ENCODE measurements around the gene MTTP.

MTTP gene

GRCh38 chr4:99658666-99659065 lies 84.0 kb downstream of the MTTP start:
- H3K4me1 Mint-ChIP-seq (ENCODE audit: low read depth), result no peaks in the 10 kb centered on the region
- no peaks in the 10 kb centered on the region for H3K9me3 Mint-ChIP-seq (ENCODE audit: low read depth)
- H3K27ac Mint-ChIP-seq, result no peak overlapping the region
- H3K27me3 Mint-ChIP-seq, result peaks cover 9% of the 10 kb centered on the region
- no peaks in the 10 kb centered on the region for H3K36me3 Mint-ChIP-seq
- no peak overlapping the region for H3K4me3 Mint-ChIP-seq

GRCh38 chr4:99661907-99662306 lies 87.3 kb downstream of the MTTP start:
- Mint-ChIP-seq H3K36me3 (no peaks in the 10 kb centered on the region), H3K4me3 (no peak overlapping the region), H3K27me3 (peaks cover 10% of the 10 kb centered on the region), H3K27ac (no peak overlapping the region), H3K4me1 (ENCODE audit: low read depth) (no peaks in the 10 kb centered on the region), H3K9me3 (ENCODE audit: low read depth) (no peaks in the 10 kb centered on the region)

- Mint-ChIP-seq H3K9me3 (ENCODE audit: low read depth) (peaks cover 3% of the 10 kb centered on the region), H3K4me3 (no peak overlapping the region), H3K36me3 (no peaks in the 10 kb centered on the region), H3K27ac (no peak overlapping the region), H3K27me3 (peaks cover 12% of the 10 kb centered on the region), H3K4me1 (ENCODE audit: low read depth) (no peaks in the 10 kb centered on the region)
Observed at GRCh38 chr4:99664716-99665115, 90.1 kb downstream of the MTTP start.

GRCh38 chr4:99665983-99666382 lies 91.4 kb downstream of the MTTP start:
- H3K4me1 Mint-ChIP-seq (ENCODE audit: low read depth), result no peaks in the 10 kb centered on the region
- peaks cover 13% of the 10 kb centered on the region for H3K27me3 Mint-ChIP-seq
- H3K36me3 Mint-ChIP-seq, result no peaks in the 10 kb centered on the region
- H3K4me3 Mint-ChIP-seq, result no peak overlapping the region
- peaks cover 3% of the 10 kb centered on the region for H3K9me3 Mint-ChIP-seq (ENCODE audit: low read depth)
- H3K27ac Mint-ChIP-seq, result no peak overlapping the region

DNA sequence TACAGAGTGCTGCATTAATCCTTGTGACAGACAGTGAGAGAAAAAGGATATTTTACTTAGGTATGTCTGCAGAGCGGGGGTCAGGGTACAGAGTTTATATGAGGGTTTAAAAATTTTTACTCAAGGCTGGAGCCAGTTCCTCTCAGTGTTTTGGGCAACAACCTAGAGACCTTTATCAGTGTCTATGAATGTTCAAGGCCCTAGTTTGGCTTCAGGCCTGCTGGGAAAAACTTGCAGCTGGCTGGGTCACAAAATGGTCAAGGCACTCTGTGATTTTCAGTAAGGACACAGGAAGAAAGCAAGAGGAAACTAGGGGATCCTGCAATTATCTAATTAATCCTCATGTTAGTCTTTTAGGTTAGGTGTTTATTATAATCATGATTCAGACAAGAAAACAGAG lies 93.8 kb downstream of the MTTP start:
- H3K27ac Mint-ChIP-seq, result no peak overlapping the region
- no peaks in the 10 kb centered on the region for H3K4me1 Mint-ChIP-seq (ENCODE audit: low read depth)
- H3K4me3 Mint-ChIP-seq, result no peak overlapping the region
- peaks cover 11% of the 10 kb centered on the region for H3K9me3 Mint-ChIP-seq (ENCODE audit: low read depth)
- peaks cover 18% of the 10 kb centered on the region for H3K27me3 Mint-ChIP-seq
- peaks cover 7% of the 10 kb centered on the region for H3K36me3 Mint-ChIP-seq

DNA sequence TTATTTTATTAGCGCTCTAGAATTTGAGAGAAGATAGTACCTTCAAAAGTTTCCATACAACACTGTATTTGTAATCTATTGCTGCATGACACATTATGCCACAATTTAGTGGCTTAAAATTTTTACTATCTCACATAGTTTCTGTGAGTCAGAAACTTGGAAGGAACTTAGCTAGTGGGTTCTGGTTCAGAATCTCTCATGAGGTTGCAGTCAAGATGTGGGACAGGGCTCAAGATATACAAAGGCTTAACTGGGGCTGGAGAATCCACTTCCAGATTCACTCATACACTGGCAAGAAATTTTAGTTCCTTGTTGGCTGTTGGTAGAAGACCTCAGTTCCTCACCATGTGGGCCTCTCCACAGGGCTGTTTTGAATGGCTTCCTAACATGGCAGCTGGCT lies 94.5 kb downstream of the MTTP start:
- Mint-ChIP-seq H3K4me3 (no peak overlapping the region), H3K4me1 (ENCODE audit: low read depth) (no peaks in the 10 kb centered on the region), H3K27me3 (peaks cover 19% of the 10 kb centered on the region), H3K27ac (no peak overlapping the region), H3K9me3 (ENCODE audit: low read depth) (peaks cover 17% of the 10 kb centered on the region), H3K36me3 (peaks cover 7% of the 10 kb centered on the region)

- Mint-ChIP-seq H3K36me3 (peaks cover 7% of the 10 kb centered on the region), H3K4me1 (ENCODE audit: low read depth) (no peaks in the 10 kb centered on the region), H3K9me3 (ENCODE audit: low read depth) (peaks cover 25% of the 10 kb centered on the region), H3K27ac (no peak overlapping the region), H3K27me3 (peaks cover 18% of the 10 kb centered on the region), H3K4me3 (no peak overlapping the region)
Observed at GRCh38 chr4:99670409-99671073, 95.9 kb downstream of the MTTP start.
